Measurements from ENCODE around the gene TMEM121.

DNA sequence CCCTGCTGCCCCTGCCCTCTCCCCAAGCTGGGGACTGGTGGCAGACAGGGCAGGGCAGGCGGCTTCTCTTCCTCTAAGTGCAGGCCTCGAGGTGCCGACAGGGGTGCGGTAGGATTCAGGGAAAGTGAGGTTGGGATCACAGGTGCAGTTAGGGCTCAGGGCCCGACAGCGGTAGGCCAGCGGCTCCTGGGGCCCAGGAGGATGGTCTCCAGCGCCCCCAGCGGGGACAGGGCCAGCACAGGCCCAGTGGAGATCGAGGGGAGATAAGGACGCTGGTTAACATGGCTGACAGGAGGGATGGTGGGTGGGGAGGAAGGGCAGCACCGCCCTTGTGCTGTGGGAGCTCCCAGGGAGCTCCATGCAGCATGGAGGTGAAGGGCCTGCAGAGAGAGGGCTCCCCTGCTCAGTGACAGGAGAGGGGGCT, 40.6 kb upstream of the TMEM121 start:
- TF ChIP-seq EZH2phosphoT487 (IDR thresholded peaks at IDR 0.05; ENCODE audit: borderline replicate concordance, low read depth) (no peak), SMC3 (IDR thresholded peaks at IDR 0.05; ENCODE audit: low read depth, low read length) (peak; percentile 33; the same call in 1 of the 2 replicates), RAD21 (IDR thresholded peaks at IDR 0.05; ENCODE audit: low read length) (peak; percentile 69), NRF1 (IDR thresholded peaks at IDR 0.05; ENCODE audit: low read depth, low read length) (no peak), EP300 (IDR thresholded peaks at IDR 0.05; ENCODE audit: borderline replicate concordance in 1 of 2, low read depth in 1 of 2, low read length in 1 of 2) (no peak), MXI1 (IDR thresholded peaks at IDR 0.05; ENCODE audit: low read depth, low read length) (peak; percentile 59; the same call in 1 of the 2 replicates), RCOR1 (IDR thresholded peaks at IDR 0.05; ENCODE audit: low read length) (no peak; the same call in 1 of the 2 replicates)
- TF ChIP-seq, protein P1, sequence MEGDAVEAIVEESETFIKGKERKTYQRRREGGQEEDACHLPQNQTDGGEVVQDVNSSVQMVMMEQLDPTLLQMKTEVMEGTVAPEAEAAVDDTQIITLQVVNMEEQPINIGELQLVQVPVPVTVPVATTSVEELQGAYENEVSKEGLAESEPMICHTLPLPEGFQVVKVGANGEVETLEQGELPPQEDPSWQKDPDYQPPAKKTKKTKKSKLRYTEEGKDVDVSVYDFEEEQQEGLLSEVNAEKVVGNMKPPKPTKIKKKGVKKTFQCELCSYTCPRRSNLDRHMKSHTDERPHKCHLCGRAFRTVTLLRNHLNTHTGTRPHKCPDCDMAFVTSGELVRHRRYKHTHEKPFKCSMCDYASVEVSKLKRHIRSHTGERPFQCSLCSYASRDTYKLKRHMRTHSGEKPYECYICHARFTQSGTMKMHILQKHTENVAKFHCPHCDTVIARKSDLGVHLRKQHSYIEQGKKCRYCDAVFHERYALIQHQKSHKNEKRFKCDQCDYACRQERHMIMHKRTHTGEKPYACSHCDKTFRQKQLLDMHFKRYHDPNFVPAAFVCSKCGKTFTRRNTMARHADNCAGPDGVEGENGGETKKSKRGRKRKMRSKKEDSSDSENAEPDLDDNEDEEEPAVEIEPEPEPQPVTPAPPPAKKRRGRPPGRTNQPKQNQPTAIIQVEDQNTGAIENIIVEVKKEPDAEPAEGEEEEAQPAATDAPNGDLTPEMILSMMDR (IDR thresholded peaks at IDR 0.05): peak; percentile 58
- TF ChIP-seq, protein P2, sequence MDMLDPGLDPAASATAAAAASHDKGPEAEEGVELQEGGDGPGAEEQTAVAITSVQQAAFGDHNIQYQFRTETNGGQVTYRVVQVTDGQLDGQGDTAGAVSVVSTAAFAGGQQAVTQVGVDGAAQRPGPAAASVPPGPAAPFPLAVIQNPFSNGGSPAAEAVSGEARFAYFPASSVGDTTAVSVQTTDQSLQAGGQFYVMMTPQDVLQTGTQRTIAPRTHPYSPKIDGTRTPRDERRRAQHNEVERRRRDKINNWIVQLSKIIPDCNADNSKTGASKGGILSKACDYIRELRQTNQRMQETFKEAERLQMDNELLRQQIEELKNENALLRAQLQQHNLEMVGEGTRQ (IDR thresholded peaks at IDR 0.05; ENCODE audit: borderline replicate concordance, low read depth, low read length): no peak
- TF ChIP-seq, protein P3, sequence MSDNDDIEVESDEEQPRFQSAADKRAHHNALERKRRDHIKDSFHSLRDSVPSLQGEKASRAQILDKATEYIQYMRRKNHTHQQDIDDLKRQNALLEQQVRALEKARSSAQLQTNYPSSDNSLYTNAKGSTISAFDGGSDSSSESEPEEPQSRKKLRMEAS (IDR thresholded peaks at IDR 0.05; ENCODE audit: low read depth): no peak
- TF ChIP-seq, protein P4, sequence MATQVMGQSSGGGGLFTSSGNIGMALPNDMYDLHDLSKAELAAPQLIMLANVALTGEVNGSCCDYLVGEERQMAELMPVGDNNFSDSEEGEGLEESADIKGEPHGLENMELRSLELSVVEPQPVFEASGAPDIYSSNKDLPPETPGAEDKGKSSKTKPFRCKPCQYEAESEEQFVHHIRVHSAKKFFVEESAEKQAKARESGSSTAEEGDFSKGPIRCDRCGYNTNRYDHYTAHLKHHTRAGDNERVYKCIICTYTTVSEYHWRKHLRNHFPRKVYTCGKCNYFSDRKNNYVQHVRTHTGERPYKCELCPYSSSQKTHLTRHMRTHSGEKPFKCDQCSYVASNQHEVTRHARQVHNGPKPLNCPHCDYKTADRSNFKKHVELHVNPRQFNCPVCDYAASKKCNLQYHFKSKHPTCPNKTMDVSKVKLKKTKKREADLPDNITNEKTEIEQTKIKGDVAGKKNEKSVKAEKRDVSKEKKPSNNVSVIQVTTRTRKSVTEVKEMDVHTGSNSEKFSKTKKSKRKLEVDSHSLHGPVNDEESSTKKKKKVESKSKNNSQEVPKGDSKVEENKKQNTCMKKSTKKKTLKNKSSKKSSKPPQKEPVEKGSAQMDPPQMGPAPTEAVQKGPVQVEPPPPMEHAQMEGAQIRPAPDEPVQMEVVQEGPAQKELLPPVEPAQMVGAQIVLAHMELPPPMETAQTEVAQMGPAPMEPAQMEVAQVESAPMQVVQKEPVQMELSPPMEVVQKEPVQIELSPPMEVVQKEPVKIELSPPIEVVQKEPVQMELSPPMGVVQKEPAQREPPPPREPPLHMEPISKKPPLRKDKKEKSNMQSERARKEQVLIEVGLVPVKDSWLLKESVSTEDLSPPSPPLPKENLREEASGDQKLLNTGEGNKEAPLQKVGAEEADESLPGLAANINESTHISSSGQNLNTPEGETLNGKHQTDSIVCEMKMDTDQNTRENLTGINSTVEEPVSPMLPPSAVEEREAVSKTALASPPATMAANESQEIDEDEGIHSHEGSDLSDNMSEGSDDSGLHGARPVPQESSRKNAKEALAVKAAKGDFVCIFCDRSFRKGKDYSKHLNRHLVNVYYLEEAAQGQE (IDR thresholded peaks at IDR 0.05; ENCODE audit: low read depth, low read length): no peak
- TF ChIP-seq, protein P5, sequence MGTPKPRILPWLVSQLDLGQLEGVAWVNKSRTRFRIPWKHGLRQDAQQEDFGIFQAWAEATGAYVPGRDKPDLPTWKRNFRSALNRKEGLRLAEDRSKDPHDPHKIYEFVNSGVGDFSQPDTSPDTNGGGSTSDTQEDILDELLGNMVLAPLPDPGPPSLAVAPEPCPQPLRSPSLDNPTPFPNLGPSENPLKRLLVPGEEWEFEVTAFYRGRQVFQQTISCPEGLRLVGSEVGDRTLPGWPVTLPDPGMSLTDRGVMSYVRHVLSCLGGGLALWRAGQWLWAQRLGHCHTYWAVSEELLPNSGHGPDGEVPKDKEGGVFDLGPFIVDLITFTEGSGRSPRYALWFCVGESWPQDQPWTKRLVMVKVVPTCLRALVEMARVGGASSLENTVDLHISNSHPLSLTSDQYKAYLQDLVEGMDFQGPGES (IDR thresholded peaks at IDR 0.05; ENCODE audit: low read depth, low read length): no peak

Measured in SK-N-SH (cell line).